ENCODE data around the gene HS1BP3. TPM values are rescaled to one million over a fixed set of nuclear protein-coding genes. Genes with fewer than 3 reads are reported as not detected.
A peak's percentile ranks its signal among the peaks of the same experiment; 100 is the strongest.

The HS1BP3 gene
- total and polyA plus RNA-seq, 12 donors, result 23.7 to 50.1 (median 40.5) TPM

- intact Hi-C loops (cut with DNase I), result loop anchor here in 1 of 2 donors (10.0 kb wide), 1 partner anchor 275 kb away; no protein-coding TSS in a partner anchor
- TF ChIP-seq CTCF (IDR thresholded peaks at IDR 0.05) (no peak), POLR2A (IDR thresholded peaks at IDR 0.05) (no peak)
- H3K4me1 ChIP-seq (replicated peaks in 1 of 2), result peaks cover 12 to 40% of the 10 kb centered on the region in 2 donors
- WGBS, 4 donors, result 52 to 69% (median 60%) methylated on average over 7 of the region's 7 CpGs
- H3K4me3 ChIP-seq, result peak overlapping the region in 2 of 4 donors; percentile 73 to 82
- no peak for DNase-seq
- H3K27ac ChIP-seq, result peak overlapping the region in 4 of 5 donors; percentile 69 to 96 (median 94)
- H3K27me3 ChIP-seq, result no peaks in the 10 kb centered on the region
- H3K9me3 ChIP-seq (replicated peaks in 1 of 3), result no peaks in the 10 kb centered on the region
- H3K36me3 ChIP-seq (replicated peaks in 1 of 2), result peaks cover 0 to 5% of the 10 kb centered on the region in 2 donors
These were observed 922 bp downstream of the HS1BP3 start for GRCh38 chr2:20649976-20650375.

GRCh38 chr2:20649576-20649975, 1.3 kb downstream of the HS1BP3 start:
- Histone ChIP-seq H3K27ac (peak overlapping the region in 3 of 5 donors; percentile 13 to 96 (median 93)), H3K4me1 (replicated peaks in 1 of 2) (peaks cover 12 to 40% of the 10 kb centered on the region in 2 donors), H3K9me3 (replicated peaks in 1 of 3) (no peaks in the 10 kb centered on the region), H3K36me3 (replicated peaks in 1 of 2) (peaks cover 0 to 9% of the 10 kb centered on the region in 2 donors), H3K27me3 (no peaks in the 10 kb centered on the region), H3K4me3 (peak overlapping the region in 1 of 4 donors; percentile 73)
- intact Hi-C loops (cut with DNase I), result loop anchor here in 1 of 2 donors (10.0 kb wide), 1 partner anchor 275 kb away; no protein-coding TSS in a partner anchor
- peak; percentile 48 to 75 (median 69) for DNase-seq
- TF ChIP-seq POLR2A (IDR thresholded peaks at IDR 0.05) (peak in 1 of 2 donors; percentile 33), CTCF (IDR thresholded peaks at IDR 0.05) (no peak)
- WGBS, 4 donors, result 60 to 68% (median 62%) methylated on average over 7 to 11 of the region's 11 CpGs

GRCh38 chr2:20648831-20649230, 2.1 kb downstream of the HS1BP3 start:
- Histone ChIP-seq H3K4me3 (no peak overlapping the region), H3K27me3 (no peaks in the 10 kb centered on the region), H3K27ac (peak overlapping the region in 1 of 5 donors; percentile 93), H3K9me3 (replicated peaks in 1 of 3) (no peaks in the 10 kb centered on the region), H3K4me1 (replicated peaks in 1 of 2) (peaks cover 12 to 40% of the 10 kb centered on the region in 2 donors), H3K36me3 (replicated peaks in 1 of 2) (peaks cover 0 to 13% of the 10 kb centered on the region in 2 donors)
- no peak for DNase-seq
- intact Hi-C loops (cut with DNase I), result loop anchor here in 1 of 2 donors (10.0 kb wide), 1 partner anchor 274 kb away; no protein-coding TSS in a partner anchor
- TF ChIP-seq POLR2A (IDR thresholded peaks at IDR 0.05) (no peak), CTCF (IDR thresholded peaks at IDR 0.05) (no peak)
- WGBS, 4 donors, result 96 to 98% (median 97%) methylated on average over 9 of the region's 9 CpGs

GRCh38 chr2:20648206-20648605, 2.7 kb downstream of the HS1BP3 start:
- H3K4me3 ChIP-seq, result no peak overlapping the region
- no peak for DNase-seq
- H3K9me3 ChIP-seq (replicated peaks in 1 of 3), result no peaks in the 10 kb centered on the region
- TF ChIP-seq POLR2A (IDR thresholded peaks at IDR 0.05) (no peak), CTCF (IDR thresholded peaks at IDR 0.05) (no peak)
- 91 to 98% (median 94%) methylated on average over 4 of the region's 4 CpGs for WGBS, 4 donors
- no peaks in the 10 kb centered on the region for H3K27me3 ChIP-seq
- H3K36me3 ChIP-seq (replicated peaks in 1 of 2), result peaks cover 0 to 17% of the 10 kb centered on the region in 2 donors
- intact Hi-C loops (cut with DNase I), result loop anchor here in 1 of 2 donors (10.0 kb wide), 1 partner anchor 273 kb away; no protein-coding TSS in a partner anchor
- H3K4me1 ChIP-seq (replicated peaks in 1 of 2), result peaks cover 12 to 40% of the 10 kb centered on the region in 2 donors
- H3K27ac ChIP-seq, result no peak overlapping the region
